ENCODE data around the gene HDAC9.

HDAC9 gene

GRCh38 chr7:18694484-18694883 lies 198.9 kb downstream of the HDAC9 start:
- DNase-seq (ENCODE audit: low read depth, low spot score), result no peak
- in situ Hi-C loops (cut with HindIII; ENCODE audit: low sequenced_read_pairs), result no loop called here
- no peak for TF ChIP-seq CTCF (IDR thresholded peaks at IDR 0.05; ENCODE audit: low read depth, low read length)
- H3K4me3 ChIP-seq (ENCODE audit: low read depth, low read length), result no peak overlapping the region

- TF ChIP-seq CTCF (IDR thresholded peaks at IDR 0.05; ENCODE audit: low read depth, low read length), result no peak
- H3K4me3 ChIP-seq (ENCODE audit: low read depth, low read length), result no peak overlapping the region
- DNase-seq (ENCODE audit: low read depth, low spot score), result no peak
- in situ Hi-C loops (cut with HindIII; ENCODE audit: low sequenced_read_pairs), result no loop called here
These were observed 199.4 kb downstream of the HDAC9 start for GRCh38 chr7:18694911-18695310.

DNA sequence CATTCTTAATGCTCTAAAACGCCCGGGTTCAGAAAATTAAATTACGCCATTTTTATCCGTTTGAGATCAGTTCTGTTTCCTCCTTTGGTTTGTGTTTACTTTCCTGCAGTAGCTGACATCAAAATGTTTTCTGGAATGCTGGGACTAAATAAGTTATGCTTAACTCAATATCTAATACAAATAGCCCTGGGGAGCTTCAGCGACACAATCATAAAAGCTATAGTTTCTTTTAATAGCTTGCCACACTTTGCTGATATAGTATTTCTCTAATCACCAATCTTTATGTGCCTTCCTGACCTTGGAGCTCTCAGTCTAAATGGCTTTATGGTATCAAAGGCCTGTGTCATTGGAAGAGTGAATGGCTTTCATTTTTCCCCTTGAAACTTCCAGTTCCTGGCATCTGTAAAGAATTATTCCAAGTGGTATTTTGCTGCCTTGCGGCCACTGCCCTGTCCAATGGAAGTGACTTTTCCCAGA lies 202.7 kb downstream of the HDAC9 start:
- no peak overlapping the region for H3K4me3 ChIP-seq (ENCODE audit: low read depth, low read length)
- no peak for DNase-seq (ENCODE audit: low read depth, low spot score)
- in situ Hi-C loops (cut with HindIII; ENCODE audit: low sequenced_read_pairs), result no loop called here
- no peak for TF ChIP-seq CTCF (IDR thresholded peaks at IDR 0.05; ENCODE audit: low read depth, low read length)

- TF ChIP-seq CTCF (IDR thresholded peaks at IDR 0.05; ENCODE audit: low read depth, low read length), result no peak
- in situ Hi-C loops (cut with HindIII; ENCODE audit: low sequenced_read_pairs), result no loop called here
- DNase-seq (ENCODE audit: low read depth, low spot score), result no peak
- no peak overlapping the region for H3K4me3 ChIP-seq (ENCODE audit: low read depth, low read length)
These were observed 204.6 kb downstream of the HDAC9 start for GRCh38 chr7:18700147-18700546.

- no peak overlapping the region for H3K4me3 ChIP-seq (ENCODE audit: low read depth, low read length)
- in situ Hi-C loops (cut with HindIII; ENCODE audit: low sequenced_read_pairs), result no loop called here
- TF ChIP-seq CTCF (IDR thresholded peaks at IDR 0.05; ENCODE audit: low read depth, low read length), result no peak
- DNase-seq (ENCODE audit: low read depth, low spot score), result no peak
These were observed 206.7 kb downstream of the HDAC9 start for GRCh38 chr7:18702071-18702829.

DNA sequence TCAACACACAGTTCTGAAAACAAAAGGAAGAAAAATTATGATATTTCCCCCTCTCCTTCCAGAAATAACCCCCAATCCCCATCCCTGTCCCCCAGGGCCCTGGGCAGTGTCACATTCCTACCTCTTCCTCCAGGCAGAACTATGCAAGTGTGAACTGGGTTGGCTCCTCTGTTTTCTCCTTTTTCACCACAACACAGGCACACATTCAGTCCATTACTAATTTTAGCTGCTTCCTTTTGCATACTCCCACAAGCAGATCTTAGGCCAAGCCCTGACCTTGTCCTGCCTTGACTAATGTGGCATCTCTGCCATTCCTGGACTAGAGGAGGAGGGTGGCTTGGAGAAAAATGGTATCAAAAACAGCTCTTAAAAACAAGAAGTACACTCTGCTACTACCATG lies 208.1 kb downstream of the HDAC9 start:
- no peak for DNase-seq (ENCODE audit: low read depth, low spot score)
- in situ Hi-C loops (cut with HindIII; ENCODE audit: low sequenced_read_pairs), result no loop called here
- TF ChIP-seq CTCF (IDR thresholded peaks at IDR 0.05; ENCODE audit: low read depth, low read length), result no peak
- no peak overlapping the region for H3K4me3 ChIP-seq (ENCODE audit: low read depth, low read length)

All from astrocyte of the spinal cord (primary cell).